Stimulated activated CD8-positive, alpha-beta memory T cell treated with anti-CD3 and anti-CD28 coated beads, Interleukin-15, amount 100 ng/mL, for 24 hours (primary cell): ENCODE results near the gene DHRS1.

Source experiments
- DNase-seq: peaks from one replicate; pipeline ENCODE4 v3.0.0-alpha.2; 2020; ENCODE audit warnings: low read depth

Gene DHRS1

DNA sequence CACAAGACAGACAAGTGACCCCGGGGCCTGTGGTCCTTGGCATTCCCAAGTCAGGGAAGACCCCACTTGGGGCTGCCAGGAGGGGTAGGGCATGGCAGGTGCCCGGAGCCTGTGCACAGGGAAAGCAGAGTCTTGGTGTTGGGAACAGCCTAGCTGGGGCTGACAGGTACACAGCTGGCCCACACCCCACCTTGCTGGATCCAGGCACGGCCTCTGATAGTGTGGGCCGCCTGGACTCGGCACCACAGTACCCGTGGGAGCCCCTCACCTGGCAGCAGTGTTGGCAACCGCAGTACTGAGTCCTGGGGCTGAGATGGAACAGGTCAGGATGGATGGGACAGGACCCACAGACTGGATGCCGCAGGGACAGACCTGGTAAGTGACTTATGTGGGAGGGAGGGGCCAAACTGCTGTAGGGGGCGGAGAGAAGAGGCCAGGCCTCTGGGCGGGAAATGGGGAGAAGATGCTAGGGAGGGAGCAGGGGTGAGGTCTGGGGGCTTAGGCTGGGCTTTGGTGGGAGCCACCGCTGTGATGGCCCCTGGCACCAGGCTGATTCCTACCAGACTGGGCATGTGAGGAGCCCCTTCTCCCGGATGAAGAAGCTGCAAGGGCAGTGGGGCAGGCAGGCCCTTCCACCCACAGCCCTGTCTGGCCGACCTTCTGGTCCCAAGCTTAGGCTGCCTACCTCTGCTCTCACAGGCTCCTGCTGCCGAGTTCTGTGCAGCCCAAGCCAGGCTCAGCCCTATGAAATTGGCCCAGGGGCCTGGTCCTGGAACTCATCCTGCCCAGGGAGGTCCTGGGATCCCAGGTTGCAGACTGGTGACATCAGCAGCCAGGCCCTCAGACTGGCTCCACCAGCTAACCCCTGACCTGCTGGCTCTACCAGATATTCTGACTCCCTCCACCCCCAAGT, 36.5 kb downstream of the DHRS1 start, which contains the start of gene TGM1:
Gene TGM1, minus strand, starts transcription at position 357 of the 913 bp plus-strand sequence. CDS start 825 bp downstream, outside the sequence.
- DNase-seq, result no peak

DNA sequence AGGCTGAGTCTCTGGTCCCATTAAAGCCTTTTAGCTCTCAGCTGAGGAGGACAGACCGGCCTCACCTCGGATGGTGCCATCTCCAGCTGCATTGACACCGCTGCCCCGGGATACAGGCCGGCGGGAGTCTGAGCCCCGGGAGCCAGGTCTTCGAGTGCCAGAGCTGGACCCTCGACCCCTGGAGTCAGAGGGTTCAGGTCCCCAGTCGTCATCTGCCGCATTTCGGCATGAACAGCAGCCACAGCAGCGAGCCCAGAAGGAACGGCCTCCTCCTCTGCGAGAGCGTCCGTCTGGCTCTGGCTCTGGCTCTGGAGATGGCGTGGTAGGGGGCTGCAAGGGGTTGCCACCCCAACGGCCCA, 37.6 kb downstream of the DHRS1 start:
- DNase-seq, result no peak

DNA sequence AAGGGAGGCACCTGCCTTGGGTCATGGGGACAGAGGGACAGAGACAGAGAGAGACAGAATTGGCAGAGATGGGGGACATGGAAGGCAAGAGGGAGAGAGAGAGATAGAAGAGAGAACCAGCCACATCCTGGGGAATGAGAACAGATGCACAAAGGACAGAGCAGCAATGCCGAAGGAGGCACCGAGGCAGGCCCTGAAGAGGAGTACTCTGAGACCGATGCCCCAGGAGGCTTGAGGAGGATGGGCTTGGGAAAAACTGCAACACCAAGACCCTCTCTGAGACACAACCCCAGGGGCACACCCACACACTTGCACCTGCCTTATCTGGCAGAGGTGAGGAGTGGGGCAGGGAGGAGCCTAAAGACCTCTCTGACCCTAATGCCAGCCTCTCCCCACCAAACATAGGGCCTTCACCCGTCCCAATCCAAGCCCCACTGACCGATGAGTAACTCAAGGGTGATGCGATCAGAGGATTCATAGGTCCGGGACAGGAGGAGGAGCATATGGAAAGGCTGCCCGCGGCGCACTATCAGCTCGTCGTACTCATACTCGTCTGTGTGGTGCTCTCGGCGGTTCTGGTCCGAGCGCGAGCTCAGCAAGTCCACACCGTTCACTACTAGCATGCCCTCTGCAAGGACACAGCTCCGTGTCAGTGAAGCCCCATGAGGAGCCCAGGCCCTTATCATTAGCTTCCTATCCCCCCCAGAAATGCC, 38.2 kb downstream of the DHRS1 start:
- no peak for DNase-seq

DNA sequence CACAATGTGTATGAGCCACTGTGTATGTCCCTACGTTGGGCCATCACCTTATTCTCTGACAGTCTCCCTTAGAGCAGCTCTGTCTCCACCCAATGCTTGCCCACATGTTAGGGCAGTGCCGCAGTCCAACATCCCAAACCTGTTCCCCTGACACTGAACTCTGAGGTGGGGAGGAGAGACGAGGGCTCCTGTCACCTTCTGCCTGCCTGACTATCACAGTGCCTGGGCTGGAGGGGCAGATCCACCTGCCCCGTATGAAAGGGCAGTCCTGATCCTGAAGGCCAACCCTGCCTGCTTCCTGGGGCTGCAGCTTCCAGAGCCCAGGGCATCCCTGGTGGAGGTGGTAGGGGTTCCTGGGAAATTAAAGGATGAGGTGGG, 38.8 kb downstream of the DHRS1 start:
- no peak for DNase-seq

DNA sequence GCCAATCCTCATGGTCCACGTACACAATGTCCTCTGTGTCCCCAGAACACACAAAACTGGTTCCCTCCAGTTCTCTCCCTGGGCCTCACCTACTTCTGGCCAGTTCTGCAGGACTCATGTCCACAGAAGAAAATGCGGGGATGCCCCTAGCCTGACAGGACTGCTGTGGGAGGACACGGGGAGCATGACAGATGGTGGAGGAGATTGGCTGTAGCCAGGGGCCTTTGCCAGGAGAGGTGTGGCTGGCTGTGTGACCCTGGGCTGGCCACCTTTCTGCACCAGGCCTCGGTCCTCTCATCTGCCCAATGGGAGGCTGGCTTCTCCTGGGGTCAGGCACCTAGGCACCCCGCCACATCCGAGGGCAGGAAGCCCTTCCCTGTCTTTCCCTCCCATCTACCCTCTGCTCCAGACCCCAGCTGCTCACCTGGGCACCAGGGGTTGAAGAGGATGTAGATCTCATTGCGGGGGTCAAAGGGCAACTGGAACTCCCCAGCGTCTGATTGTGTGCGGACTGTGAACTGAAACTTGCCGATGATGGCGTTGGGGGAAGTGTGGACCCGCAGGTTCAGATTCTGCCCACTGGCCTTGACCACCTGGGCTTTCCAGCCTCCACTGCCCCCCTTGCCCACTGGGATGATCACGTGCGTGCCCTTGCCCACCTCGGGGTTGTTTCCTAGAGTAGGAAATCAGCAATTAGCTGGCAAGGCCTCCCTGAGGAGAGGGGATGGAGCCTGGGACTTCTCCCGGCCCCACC, 39.4 kb downstream of the DHRS1 start:
- no peak for DNase-seq

DNA sequence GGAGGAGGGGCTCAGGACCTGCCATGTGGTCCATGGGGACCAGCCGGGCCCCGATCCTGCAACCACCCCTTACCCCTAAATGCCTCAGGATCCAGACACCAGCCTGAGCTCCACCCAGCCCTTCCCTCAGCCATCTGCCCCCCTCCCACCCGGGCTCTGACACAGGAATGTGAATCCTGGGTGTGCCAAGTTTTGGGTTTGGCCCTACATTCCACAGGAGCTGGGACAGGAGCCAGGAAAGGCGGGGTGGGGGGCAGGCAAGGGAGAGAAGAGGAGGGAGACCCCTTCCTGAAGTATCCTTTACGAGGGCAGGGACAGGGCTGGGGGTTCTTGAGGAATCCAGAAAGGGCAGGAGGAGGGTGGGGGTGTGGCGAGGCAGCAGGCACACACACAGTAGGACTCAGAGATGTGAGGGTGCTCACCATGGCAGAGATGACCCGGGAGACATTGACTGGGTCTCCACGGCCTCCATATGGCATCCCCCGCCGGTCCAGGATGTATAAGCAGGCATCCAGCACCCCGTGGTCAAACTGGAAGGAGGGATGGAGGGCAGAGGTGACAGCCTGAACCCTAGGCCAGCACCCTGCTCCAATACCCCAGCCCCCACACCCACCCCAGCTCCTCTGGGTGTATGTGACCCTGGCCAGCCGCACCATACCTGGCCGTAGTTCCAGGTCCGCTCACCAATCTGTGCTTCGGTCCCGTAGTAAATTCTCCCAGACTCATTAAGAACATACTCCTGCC, 40.1 kb downstream of the DHRS1 start:
- no peak for DNase-seq

DNA sequence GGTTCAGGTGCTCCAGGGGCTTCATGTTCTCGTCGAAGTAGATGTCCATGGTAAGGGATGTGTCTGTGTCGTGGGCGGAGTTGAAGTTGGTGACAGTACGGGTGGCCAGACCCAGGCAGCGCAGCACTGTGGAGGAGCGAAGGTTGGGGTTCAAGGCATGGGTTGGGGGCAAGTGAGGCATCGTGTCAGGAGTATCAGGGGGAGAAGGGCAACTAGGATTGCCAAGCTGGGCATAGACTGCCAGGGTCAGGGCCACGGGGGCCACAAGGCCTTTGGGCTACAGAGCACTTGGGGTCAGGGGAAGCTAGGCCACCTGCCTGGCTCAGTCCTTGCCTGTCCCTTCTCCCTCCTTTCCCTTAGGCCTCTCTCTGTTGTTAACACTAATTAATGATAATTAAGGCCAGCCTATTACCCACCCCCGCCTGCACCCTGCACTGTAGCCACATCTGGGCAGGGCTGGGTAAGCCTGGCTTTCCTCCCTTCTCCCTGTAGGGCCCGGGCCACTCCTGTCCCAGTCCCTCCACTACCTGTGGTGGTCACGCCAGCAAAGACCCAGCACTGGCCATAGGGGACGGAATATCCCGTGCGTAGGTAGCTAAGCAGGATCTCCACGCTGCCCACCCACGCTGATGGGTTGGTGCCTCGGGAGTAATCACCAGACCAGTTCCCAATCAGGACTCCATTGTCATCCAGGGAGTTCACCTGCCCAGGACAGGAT, 40.9 kb downstream of the DHRS1 start:
- no peak for DNase-seq

DNA sequence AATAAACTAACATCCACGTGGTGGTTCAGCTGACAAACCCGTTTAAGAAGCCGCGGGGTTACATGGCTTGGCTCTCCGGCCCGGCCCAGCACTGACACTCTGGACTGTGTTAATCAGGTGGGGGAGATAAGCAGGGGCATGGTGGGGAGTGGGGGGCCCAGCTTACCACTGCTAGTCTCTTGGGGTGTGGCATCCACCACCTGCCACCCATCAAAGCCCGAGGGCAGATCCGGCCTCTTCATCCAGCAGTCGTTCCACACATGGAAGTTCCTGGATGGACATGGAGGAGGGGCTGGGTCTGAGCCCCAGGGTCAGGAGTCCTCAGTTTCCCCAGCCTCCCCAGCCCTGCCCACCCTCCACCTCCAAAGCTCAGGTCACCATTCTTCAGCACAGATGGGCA, 41.5 kb downstream of the DHRS1 start:
- no peak for DNase-seq

DNA sequence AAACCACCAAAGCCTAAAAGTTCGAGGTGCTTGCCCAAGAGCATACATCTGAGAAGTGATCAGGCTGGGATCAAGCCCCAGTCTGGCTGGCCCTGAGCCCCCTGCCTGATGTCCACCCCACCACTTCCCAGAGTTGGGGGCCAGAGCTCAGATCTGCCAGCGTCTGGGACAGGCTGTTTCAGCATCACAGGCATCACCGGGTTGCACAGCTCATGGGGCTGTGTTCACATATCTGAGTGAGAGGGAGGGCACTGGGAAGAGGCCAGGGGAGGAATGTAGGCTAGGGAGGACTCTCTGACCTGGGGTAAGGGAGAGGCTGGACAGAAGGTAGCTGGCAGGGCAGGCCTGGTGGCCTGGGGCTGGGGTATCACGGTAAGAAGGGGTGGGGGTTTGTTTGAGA, 42.6 kb downstream of the DHRS1 start:
- no peak for DNase-seq

DNA sequence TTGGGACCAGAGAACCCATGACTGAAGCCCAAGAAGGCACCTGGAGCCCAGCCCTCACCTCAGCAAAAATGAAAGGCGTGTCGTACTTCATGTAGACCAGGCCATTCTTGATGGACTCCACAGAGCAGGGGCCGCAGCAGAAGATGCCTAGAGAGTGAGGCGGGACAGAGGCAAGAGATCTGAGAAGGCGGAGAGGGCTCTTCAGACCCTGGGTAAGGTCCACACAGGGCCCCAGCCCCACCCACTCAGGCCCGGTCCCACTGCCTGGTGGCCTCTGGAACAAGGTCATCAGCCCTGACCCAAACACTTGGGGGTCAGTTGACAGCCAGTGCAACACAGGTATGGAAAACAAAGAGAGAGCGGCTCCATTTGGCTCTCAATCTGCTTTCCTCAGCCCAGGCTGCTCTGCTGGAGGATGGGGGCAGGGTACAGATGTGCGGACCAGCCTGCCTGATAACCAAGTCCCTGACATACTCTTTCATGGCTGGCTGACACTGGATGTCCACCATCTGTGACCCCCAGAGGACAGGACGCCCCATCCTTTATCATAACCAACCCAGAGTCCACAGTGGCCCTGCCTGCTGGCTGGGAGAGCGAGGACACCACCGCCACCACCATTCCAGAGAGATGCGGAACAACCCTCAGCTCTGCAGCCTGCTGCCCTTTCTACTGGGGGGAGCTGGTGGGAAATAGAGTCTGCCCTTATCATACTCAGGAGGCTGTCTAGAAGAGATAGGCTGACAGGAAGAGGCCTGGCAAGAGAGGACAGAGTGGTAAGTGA, 43.5 kb downstream of the DHRS1 start:
- DNase-seq, result no peak

DNA sequence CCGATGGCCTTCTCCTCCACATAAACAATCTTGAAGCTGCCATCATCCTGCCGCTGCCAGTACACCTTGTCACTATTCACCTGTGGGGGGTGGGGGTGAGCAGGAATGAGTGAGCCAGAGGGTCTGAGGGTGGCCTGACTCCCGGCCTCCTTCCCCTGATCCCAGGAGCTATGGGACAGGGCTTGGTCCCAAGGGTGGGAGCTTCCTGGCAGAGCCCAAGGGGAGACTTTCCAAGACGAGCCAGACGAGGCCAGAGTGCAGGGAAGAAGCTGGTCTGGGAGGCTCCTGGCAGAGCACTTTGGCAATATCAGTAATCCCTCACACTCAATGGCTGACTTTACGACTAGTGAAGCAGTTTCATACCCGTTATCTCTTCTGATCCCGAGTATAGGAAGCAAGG, 44.1 kb downstream of the DHRS1 start:
- DNase-seq, result no peak

DNA sequence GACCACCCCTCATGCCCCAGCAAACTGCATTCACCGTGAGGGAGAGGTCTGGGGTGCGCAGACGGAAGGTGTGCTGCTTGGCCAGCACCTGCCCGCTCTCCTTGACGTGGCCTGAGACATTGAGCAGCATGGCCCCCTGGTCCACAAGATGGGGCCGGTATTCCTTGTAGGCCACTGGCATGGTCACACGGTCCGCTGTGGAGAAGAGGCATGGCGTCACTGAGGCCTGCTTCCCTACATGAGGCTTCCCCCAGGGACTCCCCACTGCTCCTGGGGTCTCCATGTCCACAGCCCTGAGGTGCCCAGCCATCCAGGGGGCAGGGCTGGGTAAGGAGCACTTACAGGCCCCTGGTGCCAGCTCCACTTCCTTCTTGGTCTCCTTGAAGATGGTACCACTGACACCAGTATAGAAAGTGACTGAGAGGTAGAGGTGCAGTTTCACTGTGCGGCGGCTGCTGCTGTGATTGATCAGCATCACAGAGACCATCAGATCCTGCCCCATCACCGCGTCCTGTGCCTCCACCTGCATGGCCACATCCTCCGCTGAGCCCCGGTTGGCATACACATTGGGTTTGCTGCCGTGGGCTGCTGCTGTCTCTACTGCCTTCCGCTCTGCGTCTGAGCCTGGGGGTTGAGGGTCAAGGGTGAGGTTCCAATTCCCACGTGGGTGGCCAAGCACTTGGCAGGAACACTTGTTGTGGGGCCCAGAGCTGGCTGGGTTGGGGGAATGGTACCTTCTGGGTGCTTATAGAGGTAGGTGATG, 44.8 kb downstream of the DHRS1 start:
- no peak for DNase-seq

DNA sequence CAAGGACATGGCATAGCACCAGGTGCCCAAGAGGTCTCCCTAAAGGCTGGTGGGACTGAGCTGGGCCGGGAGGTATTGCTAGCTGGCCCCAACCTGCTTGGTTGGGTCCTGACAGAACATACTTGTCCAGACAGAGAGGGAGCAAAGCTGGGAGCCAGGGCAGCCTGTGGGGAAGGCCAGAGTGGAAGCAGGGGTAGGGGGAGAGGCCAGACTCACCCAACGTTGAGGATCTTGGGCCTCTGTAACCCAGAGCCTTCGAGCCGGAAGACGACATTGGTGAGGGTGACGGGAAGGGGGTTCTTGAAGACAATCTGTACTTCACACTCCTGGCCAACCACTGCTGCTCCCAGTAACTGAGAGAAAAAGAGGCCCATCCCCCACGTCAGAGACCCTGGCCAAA, 45.6 kb downstream of the DHRS1 start:
- no peak for DNase-seq

DNA sequence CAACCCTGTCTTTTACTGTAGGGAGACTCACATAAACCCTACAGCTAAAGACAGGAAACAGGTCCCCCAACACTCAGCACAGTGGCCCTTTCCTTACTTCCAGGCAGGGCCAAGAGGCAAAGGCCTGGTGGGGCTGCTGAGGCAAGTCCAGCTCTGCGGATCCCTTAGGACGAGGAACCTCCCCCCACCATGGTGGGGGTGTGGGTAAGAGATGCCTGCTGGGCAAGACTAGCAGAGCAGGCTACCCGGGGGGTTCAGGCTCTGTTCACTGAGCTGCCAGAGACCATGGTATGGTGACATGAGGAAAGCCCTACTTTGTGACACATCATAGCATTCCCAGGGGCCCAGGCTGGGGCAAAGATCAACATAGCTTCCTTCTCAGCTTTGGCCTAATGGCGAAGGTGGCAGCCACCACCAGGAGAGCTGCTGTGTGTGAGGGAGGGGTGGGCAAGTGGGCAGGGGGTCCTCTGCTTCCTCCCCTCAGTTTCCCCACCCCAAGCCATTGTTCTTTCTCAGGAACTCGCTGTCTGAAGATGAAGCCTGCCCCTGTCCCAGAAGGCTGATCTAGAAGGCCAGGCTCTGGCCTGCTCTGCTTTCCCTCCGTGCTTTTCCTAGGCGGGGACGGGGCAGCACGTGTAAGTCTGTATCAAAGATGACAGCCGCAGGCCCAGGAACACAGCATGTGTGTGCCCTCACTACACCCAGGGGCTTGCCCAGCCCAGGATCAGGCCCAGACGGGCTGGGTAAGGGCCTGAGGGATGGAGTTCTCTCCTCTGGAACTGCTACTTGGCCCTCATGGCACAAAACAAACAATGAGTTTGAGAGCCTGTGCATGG, 47.1 kb downstream of the DHRS1 start:
- DNase-seq, result no peak

DNA sequence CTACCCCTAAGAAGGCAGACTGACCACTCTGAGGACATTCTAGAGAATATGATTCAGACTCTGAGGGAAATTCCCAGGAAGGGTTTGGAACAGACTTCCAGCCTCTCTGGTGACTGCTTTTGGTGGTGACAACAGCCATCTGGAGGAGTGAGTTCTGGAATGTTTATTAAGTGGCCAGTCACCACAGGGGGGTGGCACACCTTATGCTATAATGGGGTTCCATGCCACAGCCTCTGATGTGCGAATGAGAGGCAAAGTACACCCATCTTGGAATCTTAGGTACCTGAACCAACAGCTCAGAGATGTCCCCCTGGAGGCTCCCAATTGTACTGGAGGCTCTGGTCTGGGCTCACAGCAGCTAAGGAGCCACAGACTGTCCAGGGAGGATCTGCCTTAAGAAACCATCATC, 47.7 kb downstream of the DHRS1 start:
- no peak for DNase-seq

DNA sequence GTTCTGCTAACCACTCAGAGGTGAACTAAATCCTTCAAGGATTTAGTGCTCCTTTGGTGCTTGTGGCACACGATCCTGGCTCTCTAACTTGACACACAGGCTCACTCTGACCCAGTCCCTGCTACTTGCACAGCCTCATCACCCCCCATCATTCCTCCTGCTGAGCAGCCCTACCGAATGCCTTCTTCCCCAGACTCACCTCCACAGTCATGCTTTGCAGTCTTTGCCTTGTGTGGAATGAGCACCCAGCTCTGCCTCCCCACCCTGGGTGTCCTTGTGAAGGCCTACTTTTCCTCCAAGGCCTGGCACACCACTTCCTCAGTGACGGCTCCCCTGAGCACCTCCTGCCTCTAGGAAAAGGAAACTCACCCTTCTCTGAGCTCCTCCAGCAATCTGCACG, 49.2 kb downstream of the DHRS1 start:
- no peak for DNase-seq

DNA sequence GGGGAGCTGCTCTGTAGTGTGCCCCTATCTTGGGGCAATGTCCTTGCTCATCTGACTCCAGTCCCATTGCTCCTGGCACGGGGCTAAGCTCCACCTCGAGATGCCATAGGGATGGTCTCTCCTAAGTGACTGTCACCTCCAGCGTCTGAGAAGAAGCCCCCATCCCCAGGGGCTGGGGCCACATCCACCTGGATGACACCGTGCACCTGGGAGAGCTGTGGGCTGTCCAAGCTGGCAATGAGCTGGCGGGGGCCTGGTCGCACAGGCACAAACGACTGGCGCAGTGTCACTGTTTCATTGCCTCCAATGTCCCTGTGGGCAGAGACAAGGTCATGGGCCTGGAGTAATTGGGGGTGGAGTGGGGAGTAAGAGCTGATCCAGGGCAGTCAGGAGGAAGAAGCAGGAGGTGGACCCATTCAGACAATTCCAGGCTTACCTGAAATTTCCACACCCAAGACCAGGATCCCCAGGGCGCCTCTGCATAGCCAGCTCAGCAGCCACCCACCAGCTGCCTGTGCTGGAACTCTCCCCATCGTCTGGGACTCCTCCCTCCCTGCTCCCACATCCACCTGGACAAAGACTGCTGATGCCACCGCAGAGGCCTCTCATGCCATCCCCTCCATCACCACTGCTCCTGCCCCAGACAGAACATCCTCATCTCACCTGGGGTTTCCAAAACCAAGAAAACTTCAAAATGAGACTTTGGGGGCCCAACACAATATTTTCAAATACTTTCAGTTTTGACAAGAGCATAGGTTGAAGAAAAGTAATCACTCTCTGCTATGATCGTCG, 50.2 kb downstream of the DHRS1 start:
- no peak for DNase-seq

DNA sequence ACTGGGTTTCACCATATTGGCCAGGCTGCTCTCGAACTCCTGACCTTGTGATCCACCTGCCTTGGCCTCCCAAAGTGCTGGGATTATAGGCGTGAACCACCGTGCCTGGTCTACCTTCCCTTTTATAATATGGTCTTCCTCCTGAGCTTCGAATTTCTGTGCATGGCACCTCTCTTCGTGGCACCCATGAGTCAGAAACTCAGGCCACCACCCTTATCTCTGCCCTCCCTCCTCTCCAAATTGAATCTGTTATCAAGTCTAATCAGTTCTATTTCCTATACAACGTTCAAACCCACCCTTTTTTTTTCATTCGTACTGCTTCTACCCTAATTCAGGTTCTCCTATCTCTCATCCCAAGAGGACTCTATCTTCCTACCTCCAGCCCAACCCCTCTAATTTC, 52.2 kb downstream of the DHRS1 start:
- DNase-seq, result no peak
